Peyer's patch (tissue), 4 donors: ENCODE measurements around the gene CLEC3A.

Experiments used
- POLR2A ChIP-seq, 2 donors: fragments of 450-650 bp; IDR thresholded peaks; one replicate each; pipeline ENCODE4 v1.5.1; 2017; ENCODE audit warnings: antibody characterized with exemption in 2 of 2, mild to moderate bottlenecking in 2 of 2, moderate library complexity in 2 of 2
- TF ChIP-seq, protein P1 (sequence below), 6 experiments: fragments of 450-650 bp in 4 of 6; fragments of 200-600 bp in 2 of 6; sonication (generic) in 1 of 6; IDR thresholded peaks; one replicate each; pipeline ENCODE4 v1.5.1; 2017 to 2019; ENCODE audit warnings: antibody characterized with exemption in 6 of 6, mild to moderate bottlenecking in 3 of 6, moderate library complexity in 1 of 6

- TF ChIP-seq, protein P1, sequence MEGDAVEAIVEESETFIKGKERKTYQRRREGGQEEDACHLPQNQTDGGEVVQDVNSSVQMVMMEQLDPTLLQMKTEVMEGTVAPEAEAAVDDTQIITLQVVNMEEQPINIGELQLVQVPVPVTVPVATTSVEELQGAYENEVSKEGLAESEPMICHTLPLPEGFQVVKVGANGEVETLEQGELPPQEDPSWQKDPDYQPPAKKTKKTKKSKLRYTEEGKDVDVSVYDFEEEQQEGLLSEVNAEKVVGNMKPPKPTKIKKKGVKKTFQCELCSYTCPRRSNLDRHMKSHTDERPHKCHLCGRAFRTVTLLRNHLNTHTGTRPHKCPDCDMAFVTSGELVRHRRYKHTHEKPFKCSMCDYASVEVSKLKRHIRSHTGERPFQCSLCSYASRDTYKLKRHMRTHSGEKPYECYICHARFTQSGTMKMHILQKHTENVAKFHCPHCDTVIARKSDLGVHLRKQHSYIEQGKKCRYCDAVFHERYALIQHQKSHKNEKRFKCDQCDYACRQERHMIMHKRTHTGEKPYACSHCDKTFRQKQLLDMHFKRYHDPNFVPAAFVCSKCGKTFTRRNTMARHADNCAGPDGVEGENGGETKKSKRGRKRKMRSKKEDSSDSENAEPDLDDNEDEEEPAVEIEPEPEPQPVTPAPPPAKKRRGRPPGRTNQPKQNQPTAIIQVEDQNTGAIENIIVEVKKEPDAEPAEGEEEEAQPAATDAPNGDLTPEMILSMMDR (IDR thresholded peaks at IDR 0.05), result peak; percentile 38 to 73 (median 68)
- TF ChIP-seq POLR2A (IDR thresholded peaks at IDR 0.05), result no peak
These were observed 19.3 kb upstream of the CLEC3A start for GRCh38 chr16:78002915-78003538.
